GM06990 (cell line): ENCODE measurements around the gene ZFHX2.

Experiments used
- DNase-seq: peaks from one replicate; pipeline ENCODE4 v3.0.0-alpha.2; 2011; ENCODE audit not compliant: insufficient read length; ENCODE audit errors: extremely low read depth
- H3K27me3 ChIP-seq: replicated peaks from 2 replicates; pipeline ENCODE4 v1.6.0; 2011; ENCODE audit warnings: low read length; ENCODE audit not compliant: control insufficient read depth, insufficient read depth
- H3K36me3 ChIP-seq: 2 replicates; pipeline ENCODE4 v1.5.1; 2011; ENCODE audit warnings: low read length; ENCODE audit not compliant: control insufficient read depth, insufficient read depth
- H3K4me3 ChIP-seq: replicated peaks from 2 replicates; pipeline ENCODE4 v1.5.1; 2011; ENCODE audit warnings: low read depth, mild to moderate bottlenecking, control low read depth, low read length
- TF ChIP-seq, protein P1 (sequence below): IDR thresholded peaks from 2 replicates; pipeline ENCODE4 v1.5.1; 2011; ENCODE audit warnings: low read length, control low read depth, mild to moderate bottlenecking, inconsistent platforms; ENCODE audit not compliant: insufficient read depth, poor library complexity, severe bottlenecking

Gene ZFHX2

DNA sequence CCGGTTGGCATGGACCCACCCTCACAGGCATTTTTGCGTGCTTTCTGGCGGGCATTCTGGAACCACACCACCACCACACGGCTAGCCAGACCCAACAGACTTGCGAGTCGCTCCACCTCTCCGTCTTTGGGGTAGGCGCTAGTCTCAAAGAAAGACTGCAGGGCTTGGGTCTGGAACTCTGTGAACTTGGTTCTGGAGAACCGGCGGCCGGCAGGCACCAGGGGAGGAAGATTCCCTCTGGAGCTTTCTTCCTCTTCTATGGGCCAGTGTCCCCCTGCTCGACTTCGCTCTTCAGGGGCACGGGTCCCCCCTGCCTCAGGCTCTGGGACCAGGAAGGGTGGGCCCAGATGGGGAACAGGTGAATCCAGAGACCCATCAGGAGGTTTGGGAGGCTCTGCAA, 26.6 kb downstream of the ZFHX2 start:
- Histone ChIP-seq H3K27me3 (no peaks in the 10 kb centered on the region), H3K4me3 (no peak overlapping the region), H3K36me3 (no peaks in the 10 kb centered on the region; the same call in 1 of the 2 replicates)
- TF ChIP-seq, protein P1, sequence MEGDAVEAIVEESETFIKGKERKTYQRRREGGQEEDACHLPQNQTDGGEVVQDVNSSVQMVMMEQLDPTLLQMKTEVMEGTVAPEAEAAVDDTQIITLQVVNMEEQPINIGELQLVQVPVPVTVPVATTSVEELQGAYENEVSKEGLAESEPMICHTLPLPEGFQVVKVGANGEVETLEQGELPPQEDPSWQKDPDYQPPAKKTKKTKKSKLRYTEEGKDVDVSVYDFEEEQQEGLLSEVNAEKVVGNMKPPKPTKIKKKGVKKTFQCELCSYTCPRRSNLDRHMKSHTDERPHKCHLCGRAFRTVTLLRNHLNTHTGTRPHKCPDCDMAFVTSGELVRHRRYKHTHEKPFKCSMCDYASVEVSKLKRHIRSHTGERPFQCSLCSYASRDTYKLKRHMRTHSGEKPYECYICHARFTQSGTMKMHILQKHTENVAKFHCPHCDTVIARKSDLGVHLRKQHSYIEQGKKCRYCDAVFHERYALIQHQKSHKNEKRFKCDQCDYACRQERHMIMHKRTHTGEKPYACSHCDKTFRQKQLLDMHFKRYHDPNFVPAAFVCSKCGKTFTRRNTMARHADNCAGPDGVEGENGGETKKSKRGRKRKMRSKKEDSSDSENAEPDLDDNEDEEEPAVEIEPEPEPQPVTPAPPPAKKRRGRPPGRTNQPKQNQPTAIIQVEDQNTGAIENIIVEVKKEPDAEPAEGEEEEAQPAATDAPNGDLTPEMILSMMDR, result no peak
- DNase-seq, result no peak

DNA sequence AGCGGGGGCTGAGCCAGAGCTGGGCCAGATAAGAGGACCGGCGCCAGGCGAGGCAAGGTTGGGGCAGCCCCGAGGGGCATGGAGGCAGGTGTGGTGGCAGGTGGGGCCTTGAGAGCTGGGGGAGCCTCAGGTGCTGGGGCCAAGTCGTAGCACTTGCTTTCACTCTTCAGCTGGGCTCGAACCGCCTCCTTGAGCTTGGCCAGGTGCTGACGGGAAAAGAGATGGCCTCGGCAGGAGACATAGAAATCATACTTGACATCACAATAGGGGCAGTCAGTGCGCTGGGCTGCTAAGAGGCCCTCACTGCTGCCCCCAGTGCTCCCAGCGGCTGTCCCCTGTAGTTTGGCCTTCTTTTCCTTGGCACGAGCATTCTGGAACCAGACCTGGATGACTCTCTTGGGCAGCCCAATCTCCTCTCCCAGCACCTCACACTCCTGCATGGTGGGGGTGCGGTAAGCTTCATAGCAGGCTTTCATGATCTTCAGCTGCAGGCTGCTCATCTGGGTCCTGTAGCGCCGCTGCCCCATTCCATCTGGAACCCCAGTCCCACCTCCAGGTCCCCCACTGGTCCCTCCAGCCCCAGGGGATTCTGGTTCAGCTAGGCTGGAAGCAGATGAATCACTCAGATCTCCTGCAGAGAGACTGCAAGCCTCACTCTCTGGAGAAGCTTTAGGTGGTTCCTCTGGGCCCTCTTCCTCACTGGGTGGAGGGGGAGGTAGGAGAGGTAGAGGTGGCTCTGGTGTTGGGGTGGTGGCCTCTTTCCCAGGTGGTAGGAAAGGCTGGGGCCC, 28.1 kb downstream of the ZFHX2 start:
- TF ChIP-seq, protein P1, result no peak
- H3K27me3 ChIP-seq, result no peaks in the 10 kb centered on the region
- DNase-seq, result no peak
- no peaks in the 10 kb centered on the region; the same call in 1 of the 2 replicates for H3K36me3 ChIP-seq
- no peak overlapping the region for H3K4me3 ChIP-seq

DNA sequence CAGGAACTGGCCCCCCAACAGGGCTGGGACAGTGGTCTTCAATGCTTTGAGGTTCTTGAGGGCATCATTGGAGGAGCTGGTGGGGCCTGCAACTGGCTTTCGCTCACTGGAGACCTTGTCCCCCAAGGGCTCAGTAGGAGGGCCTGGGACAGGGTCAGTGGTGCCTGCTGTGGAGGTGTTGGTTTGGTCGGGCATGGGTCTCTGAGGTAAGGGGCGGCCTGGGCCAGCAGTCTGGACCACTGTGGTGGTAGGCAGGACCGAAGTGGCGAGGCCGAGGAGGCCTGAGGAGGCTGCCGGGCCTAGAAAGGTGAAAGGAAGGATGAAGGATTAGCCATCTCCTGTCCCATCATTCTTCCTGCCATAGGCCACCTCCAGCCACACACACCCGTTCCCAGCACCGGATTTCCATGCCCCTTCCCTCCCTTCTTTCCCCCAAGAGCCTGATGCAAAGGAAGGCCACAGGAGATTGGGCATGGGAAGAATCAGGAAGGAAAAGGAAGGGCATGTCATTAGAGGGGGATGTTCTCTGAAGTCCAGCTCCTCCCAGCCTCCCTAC, 28.8 kb downstream of the ZFHX2 start:
- TF ChIP-seq, protein P1, result no peak
- H3K27me3 ChIP-seq, result no peaks in the 10 kb centered on the region
- H3K4me3 ChIP-seq, result no peak overlapping the region
- no peak for DNase-seq
- no peaks in the 10 kb centered on the region; the same call in 1 of the 2 replicates for H3K36me3 ChIP-seq

DNA sequence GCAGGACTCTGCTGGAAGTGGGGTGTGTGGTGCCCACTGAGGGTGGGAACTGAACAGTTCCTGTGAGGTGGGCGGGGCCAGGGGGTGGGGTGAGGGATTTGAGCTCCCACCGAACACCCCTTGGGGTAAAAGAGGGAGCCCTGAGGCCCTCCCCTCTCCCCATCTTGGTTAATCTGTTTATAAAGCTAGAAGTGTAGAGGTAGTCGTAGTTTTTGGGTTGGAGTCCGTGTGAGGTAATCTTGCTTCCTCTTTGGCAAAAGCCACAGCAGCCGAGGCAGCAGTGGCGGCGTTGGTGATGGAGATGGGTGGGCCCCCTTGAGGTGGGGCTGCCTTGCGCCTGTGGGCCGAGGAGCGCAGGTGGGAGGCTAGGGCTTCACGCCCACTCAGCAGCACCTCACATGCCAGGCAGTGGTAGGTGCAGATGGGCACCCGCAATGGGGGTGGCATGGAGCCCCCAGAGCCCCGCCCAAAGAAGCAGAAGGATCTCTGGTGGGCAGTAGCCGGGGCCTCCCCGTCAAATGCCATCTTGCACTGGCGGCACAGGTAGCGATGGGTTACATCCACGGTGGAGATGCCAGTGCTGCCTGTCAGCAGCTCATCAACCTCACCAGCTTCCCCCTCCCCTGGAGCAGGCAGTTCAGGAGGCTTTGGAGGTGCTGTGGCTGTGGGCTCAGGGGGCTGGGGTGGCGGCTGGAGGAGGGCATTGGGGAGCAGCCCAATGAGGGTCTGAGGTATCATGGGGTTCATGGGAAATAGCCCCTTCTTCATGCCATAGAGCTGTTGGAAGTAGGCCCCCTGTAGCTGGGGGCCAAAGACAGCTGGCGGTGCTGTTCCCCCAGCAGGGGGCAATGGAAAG, 29.6 kb downstream of the ZFHX2 start:
- H3K27me3 ChIP-seq, result no peaks in the 10 kb centered on the region
- no peak for DNase-seq
- TF ChIP-seq, protein P1, result no peak
- no peaks in the 10 kb centered on the region; the same call in 1 of the 2 replicates for H3K36me3 ChIP-seq
- H3K4me3 ChIP-seq, result no peak overlapping the region

DNA sequence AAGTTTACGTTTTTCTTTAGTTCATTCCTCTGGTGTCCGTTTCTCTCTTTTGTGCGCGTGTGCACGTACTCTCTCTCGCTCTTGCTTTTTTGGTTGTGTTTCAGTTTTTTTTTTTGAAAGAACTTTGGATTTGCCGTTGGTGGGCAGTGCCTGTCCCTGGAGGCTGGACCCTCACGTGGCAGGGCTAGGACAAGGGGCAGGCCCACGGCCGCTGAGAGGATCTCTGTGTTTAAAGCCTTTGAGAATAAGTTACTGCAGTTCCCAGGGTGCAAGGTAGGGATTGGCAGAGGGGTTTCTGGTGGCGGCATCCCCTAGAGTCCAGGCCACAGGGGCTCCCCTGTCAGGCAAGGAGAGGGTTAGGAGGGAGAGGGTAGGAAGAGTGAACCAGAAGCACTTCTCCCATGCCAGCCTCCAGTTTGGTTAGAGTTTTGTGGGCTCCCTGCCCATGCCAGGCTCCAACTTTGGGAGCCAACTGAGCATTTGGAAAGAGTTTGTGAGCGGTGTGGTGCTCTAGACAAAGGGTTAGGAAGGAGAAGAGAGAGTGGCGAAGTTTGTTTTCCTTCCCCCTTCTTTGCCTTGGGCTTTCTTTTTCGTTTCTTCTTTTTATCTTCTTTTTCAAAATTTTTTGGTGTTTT, 30.5 kb downstream of the ZFHX2 start:
- H3K36me3 ChIP-seq, result no peaks in the 10 kb centered on the region; the same call in 1 of the 2 replicates
- TF ChIP-seq, protein P1, result no peak
- no peak for DNase-seq

More for the DNA sequence above, 30.5 kb downstream of the ZFHX2 start:
- H3K27me3 ChIP-seq, result no peaks in the 10 kb centered on the region
- H3K4me3 ChIP-seq, result no peak overlapping the region
